Activated CD4-positive, alpha-beta T cell treated with anti-CD3 and anti-CD28 coated beads, Interleukin-2, amount 50 U/mL, for 16 hours (primary cell): Measurements from ENCODE around the gene ANKZF1.
"Not testable (repeated sequence)": the region's sequence is repeated elsewhere in the genome, so short reads cannot be mapped to it uniquely, and the experiment has no call there.

Experiments used
- DNase-seq: peaks from one replicate; pipeline ENCODE4 v3.0.0-alpha.2; 2020

Gene ANKZF1, protein sequence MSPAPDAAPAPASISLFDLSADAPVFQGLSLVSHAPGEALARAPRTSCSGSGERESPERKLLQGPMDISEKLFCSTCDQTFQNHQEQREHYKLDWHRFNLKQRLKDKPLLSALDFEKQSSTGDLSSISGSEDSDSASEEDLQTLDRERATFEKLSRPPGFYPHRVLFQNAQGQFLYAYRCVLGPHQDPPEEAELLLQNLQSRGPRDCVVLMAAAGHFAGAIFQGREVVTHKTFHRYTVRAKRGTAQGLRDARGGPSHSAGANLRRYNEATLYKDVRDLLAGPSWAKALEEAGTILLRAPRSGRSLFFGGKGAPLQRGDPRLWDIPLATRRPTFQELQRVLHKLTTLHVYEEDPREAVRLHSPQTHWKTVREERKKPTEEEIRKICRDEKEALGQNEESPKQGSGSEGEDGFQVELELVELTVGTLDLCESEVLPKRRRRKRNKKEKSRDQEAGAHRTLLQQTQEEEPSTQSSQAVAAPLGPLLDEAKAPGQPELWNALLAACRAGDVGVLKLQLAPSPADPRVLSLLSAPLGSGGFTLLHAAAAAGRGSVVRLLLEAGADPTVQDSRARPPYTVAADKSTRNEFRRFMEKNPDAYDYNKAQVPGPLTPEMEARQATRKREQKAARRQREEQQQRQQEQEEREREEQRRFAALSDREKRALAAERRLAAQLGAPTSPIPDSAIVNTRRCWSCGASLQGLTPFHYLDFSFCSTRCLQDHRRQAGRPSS

GRCh38 chr2:219229305-219230058, at the start of gene ANKZF1, which contains the start of gene ATG9A:
Gene ANKZF1 (plus strand): TSS chr2:219229806. CDS start chr2:219230258, 452 bp downstream.
Gene ATG9A (minus strand): TSS chr2:219229636. CDS start chr2:219228024, 1,612 bp downstream.
- DNase-seq: peak; percentile 99

DNA sequence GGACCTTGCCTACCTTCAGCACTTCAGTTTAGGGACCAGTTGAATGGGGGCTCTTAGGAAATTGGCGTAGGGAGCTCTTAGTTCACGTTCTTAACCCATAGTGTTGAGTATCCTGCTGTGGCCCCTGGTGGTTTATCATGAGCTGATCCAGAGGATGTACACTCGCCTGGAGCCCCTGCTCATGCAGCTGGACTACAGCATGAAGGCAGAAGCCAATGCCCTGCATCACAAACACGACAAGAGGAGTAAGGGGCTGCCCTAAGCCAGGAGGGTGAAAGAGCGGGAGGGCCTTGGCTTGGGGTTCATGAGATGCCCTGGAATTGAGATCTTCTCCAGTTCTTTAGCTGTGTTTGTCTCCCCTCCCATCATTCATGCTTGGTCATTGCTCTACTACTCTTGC, 48.6 kb upstream of the ANKZF1 start:
- DNase-seq: no peak

- DNase-seq: no peak
Measured at GRCh38 chr2:219181531-219181930, 48.1 kb upstream of the ANKZF1 start.

DNA sequence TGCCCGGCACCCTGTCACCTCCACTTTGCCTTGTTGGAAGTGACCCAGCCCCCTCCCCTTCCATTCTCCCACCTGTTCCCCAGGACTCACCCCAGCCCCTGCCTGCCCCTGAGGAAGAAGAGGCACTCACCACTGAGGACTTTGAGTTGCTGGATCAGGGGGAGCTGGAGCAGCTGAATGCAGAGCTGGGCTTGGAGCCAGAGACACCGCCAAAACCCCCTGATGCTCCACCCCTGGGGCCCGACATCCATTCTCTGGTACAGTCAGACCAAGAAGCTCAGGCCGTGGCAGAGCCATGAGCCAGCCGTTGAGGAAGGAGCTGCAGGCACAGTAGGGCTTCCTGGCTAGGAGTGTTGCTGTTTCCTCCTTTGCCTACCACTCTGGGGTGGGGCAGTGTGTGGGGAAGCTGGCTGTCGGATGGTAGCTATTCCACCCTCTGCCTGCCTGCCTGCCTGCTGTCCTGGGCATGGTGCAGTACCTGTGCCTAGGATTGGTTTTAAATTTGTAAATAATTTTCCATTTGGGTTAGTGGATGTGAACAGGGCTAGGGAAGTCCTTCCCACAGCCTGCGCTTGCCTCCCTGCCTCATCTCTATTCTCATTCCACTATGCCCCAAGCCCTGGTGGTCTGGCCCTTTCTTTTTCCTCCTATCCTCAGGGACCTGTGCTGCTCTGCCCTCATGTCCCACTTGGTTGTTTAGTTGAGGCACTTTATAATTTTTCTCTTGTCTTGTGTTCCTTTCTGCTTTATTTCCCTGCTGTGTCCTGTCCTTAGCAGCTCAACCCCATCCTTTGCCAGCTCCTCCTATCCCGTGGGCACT, 47.1 kb upstream of the ANKZF1 start:
- DNase-seq: peak; percentile 19

- DNase-seq: no peak
Measured at GRCh38 chr2:219183151-219183772, 46.3 kb upstream of the ANKZF1 start.

DNA sequence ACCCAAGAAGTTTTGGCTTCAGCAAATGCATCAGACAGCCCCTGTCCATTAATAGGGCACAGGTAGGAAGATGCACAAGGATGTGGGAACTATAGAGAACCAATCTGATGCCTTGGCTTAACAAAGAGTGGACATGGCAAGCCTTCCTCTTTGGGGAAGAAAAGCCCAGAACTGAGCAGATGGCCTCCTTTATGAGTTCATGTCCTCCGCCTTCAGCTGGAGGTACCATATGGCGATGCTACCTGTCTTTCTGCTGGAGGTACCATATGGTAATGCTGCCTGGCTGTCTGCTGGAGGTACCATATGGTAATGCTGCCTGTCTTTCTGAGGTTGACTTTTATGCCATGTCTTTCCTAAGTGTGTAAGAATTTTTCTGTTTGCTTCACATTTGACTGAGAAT, 45.5 kb upstream of the ANKZF1 start:
- DNase-seq: no peak

DNA sequence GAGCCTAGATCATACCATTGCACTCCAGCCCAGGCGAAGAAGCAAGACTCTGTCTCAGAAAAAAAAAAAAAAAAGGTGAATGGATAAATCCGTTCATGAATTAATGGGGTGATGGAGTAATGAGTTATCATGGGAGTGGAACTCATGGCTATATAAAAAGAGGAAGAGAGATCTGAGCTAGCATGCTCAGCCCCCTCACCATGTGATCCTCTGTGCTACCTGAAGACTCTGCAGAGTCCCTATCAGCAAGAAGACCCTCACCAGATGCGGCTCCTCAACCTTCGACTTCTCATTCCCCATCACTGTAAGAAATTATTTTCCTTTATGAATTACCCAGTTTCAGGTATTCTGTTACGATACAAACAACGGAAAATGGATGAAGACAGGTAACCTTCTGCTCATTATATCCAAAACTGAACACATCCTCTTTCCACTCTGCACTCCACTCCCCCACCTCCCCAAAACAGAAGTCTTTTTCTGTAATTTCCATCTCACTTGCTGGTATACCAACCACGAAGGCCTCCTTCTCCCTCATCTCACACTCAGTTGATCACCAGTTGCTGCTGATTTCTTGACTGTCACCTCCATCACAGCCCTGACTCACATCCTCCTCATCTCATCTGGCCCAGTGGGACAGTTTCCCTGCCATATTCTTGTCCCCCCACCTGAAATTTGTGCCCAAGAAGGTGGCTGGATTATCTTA, 42.7 kb upstream of the ANKZF1 start:
- DNase-seq: peak; percentile 19

DNA sequence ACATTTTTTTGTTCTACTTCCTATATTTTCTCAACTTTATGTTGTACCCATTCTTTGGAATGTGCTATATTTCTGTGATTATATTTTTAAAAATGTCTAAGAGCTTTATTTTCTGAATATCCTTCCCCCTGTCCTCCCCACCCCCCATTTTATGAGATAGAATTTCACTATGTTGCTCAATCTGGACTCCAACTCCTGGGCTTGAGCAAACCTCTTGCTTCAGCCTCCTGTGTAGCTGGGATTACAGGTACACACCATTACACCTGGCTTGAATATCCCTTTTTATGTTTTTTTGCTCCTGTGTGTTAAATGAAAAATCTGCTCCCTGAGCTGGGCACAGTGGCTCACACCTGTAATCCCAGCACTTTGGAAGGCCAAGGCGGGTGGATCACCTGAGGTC, 32.2 kb upstream of the ANKZF1 start:
- no peak for DNase-seq

DNA sequence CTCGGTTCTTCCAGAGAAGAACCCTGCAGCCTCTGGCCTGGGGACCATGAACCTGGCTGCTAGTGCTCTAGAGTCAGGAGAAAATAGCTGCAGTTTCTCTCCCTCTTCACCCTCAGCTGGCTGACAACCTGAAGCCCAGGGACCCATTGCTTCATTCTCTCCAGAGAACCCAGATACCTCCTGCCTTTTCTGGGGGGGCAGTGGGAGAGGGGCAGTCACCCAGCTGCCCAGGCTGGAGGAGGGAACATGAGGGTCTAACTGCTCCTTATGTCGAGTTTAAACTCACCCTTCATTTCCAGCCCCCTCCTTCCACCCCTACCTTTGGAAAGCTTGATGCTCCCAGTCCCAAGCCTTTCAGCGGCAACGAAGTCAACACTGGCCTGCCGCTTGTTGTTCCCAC, 30.6 kb upstream of the ANKZF1 start:
- DNase-seq: no peak

GRCh38 chr2:219199470-219200211, 30.0 kb upstream of the ANKZF1 start:
- no peak for DNase-seq

- peak; percentile 20 for DNase-seq
Measured at GRCh38 chr2:219200502-219201326, 28.9 kb upstream of the ANKZF1 start.

- DNase-seq: not testable (repeated sequence)
Measured at GRCh38 chr2:219201331-219201730, 28.3 kb upstream of the ANKZF1 start.

GRCh38 chr2:219204425-219205164, 25.0 kb upstream of the ANKZF1 start:
- no peak for DNase-seq

DNA sequence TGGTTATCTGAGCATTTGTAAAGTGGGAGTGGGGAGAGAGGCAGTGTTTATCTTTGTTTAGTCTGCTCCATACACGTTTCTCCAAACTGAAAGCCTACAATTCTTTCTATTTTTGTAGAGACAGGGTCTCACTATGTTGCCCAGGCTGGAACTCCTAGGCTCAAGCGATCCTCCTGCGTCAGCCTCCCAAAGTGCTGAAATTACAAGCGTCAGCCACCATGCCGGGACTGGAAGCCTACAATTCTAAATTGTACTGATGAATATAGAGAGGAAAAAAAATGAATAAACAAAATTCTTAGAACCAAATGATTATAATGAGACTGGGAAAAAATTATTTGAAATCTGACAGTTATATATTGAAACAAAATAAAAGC, 24.5 kb upstream of the ANKZF1 start:
- DNase-seq: no peak

DNA sequence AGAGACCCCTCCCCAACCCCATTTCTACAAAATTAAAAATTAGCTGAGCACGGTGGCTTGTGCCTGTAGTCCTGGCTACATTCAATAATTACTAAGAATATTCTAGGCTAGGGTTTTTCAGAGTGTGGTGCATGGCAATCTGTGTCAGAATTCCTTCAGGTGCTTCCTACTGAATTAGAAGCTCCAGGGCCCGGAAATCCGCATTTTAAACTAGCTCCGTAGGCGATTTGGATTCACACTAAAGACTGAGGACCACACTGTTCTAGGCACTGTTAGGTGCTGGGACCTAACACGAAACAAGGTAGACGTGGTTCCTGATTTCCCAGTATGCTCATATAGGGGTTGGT, 23.7 kb upstream of the ANKZF1 start:
- no peak for DNase-seq

DNA sequence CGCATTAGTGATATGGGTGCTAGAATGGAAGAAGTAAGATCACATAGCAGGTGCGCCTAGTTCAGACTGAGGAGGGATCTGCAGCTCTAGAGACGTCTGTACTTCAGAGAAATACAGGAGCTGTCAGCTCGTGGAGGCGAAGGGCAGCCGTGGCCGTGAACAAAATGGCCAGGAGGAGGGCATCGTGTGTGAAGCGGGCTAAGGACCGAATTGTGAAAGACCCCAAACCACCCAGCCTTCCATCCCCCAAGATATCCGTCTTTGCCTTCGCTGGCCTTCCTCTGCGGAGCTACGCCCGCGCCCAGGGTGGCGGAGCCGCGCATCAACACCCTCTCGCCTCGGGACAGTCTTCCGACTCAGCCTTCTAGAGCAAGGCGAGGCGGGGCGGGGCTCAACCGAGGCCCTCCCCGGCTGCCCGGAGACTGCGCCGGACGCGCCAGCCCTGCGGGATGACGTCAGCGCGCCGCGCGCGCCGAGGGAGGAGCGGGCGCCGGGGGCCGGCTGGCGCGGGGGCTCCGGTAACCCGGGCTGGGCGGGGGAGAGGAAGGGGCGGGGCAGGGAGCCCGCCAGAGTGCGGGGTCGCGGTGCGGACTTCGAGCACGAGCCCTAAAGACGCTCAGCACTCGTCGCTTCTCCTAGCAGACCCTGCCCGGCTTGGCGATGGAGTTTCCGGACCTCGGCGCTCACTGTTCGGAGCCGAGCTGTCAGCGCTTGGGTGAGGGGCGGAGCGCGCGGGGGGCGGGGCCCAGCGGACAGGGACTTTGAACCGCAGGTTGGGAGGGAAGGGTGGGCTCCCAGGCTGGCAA, 23.1 kb upstream of the ANKZF1 start, which contains the start of gene ZFAND2B:
ZFAND2B (plus strand) TSS at position 455 of the 806 bp plus-strand sequence; CDS start at position 661, 206 bp downstream.
- DNase-seq: peak; percentile 95

GRCh38 chr2:219207134-219207883, 22.3 kb upstream of the ANKZF1 start:
- no peak for DNase-seq
